Small intestine (tissue), 7 donors: ENCODE data around the gene ACOT7. TPM values are rescaled to one million over a fixed set of nuclear protein-coding genes. Genes with fewer than 3 reads are reported as not detected.
A peak's percentile ranks its signal among the peaks of the same experiment; 100 is the strongest.

Source experiments
- DNase-seq, 2 donors: peaks; one replicate each; pipeline versions ENCODE4 v3.0.0 to v3.0.0-alpha.2; 2013
- FAIRE-seq: peaks from 2 replicates; lab custom pipeline; 2012; peaks lifted over from hg19 to GRCh38; lab: Jason Lieb, UNC
- H3K27ac ChIP-seq, 3 donors: one replicate each; pipeline ENCODE4 v1.5.1; 2013; ENCODE audit warnings: low read length in 2 of 3, mild to moderate bottlenecking in 2 of 3, control low read depth in 1 of 3, inconsistent platforms in 1 of 3, low read depth in 1 of 3, moderate library complexity in 1 of 3
- H3K27me3 ChIP-seq, 3 donors: one replicate each; pipeline ENCODE4 v1.6.1; 2013; ENCODE audit warnings: low read length in 3 of 3, inconsistent platforms in 1 of 3; ENCODE audit not compliant: control insufficient read depth in 3 of 3, insufficient read depth in 3 of 3
- H3K36me3 ChIP-seq, 3 donors: one replicate each; pipeline ENCODE4 v1.6.1; 2013; ENCODE audit warnings: low read length in 3 of 3, inconsistent platforms in 1 of 3, low read depth in 1 of 3, mild to moderate bottlenecking in 1 of 3, moderate library complexity in 1 of 3; ENCODE audit not compliant: control insufficient read depth in 3 of 3, insufficient read depth in 2 of 3
- H3K4me1 ChIP-seq, 3 donors: one replicate each; pipeline ENCODE4 v1.6.1; 2013; ENCODE audit warnings: low read length in 2 of 3, inconsistent platforms in 1 of 3, low read depth in 1 of 3, mild to moderate bottlenecking in 1 of 3, moderate library complexity in 1 of 3; ENCODE audit not compliant: control insufficient read depth in 3 of 3, insufficient read depth in 2 of 3
- H3K4me3 ChIP-seq, 3 donors: one replicate each; pipeline ENCODE4 v1.5.1; 2013; ENCODE audit warnings: low read length in 3 of 3, control low read depth in 1 of 3, inconsistent platforms in 1 of 3, low read depth in 1 of 3, mild to moderate bottlenecking in 1 of 3, moderate library complexity in 1 of 3
- H3K9me3 ChIP-seq, 2 donors: one replicate each; pipeline ENCODE4 v1.6.1; 2013; ENCODE audit warnings: low read depth in 1 of 2, low read length in 1 of 2; ENCODE audit not compliant: control insufficient read depth in 2 of 2, insufficient read depth in 1 of 2
- WGBS, 3 donors: extraction: QIAGEN DNeasy Blood & Tissue Kit; methylation state at CpG; one replicate each; pipeline ENCODE4 v1.1.7; 2013; 5-methylcytosine and 5-hydroxymethylcytosine counted together
- polyA plus RNA-seq, 4 donors: library from polyadenylated mRNA; stranded (reverse) in 3 of 4; unstranded in 1 of 4; fragments of 200-250 nt in 3 of 4; fragments of 120-200 nt in 1 of 4; gene quantifications; one replicate each; pipeline versions ENCODE4 v1.2.1 to v1.2.3, GENCODE V29; 2013
- donor health status: healthy with polysubstance abuse.
- donor health status: control.
- donor health status: control.
- donor health status: Bipolar disorder and iron deficiency.
- donor health status: healthy.

ACOT7 gene
- polyA plus RNA-seq, 4 donors, result 20.3 to 93.8 (median 73.7) TPM

- Histone ChIP-seq H3K9me3 (no peaks in the 10 kb centered on the region), H3K27me3 (no peaks in the 10 kb centered on the region), H3K36me3 (peaks cover 0 to 27% (median 5%) of the 10 kb centered on the region in 3 donors), H3K4me3 (no peak overlapping the region), H3K4me1 (peaks cover 0 to 8% (median 0%) of the 10 kb centered on the region in 3 donors), H3K27ac (no peak overlapping the region)
- DNase-seq (no peak), FAIRE-seq (no peak)
- WGBS, 3 donors, result 81 to 96% (median 94%) methylated on average over 10 of the region's 10 CpGs
Observed at GRCh38 chr1:6287431-6287886, 106.1 kb downstream of the ACOT7 start.

- H3K27me3 ChIP-seq, result no peaks in the 10 kb centered on the region
- H3K4me1 ChIP-seq, result peaks cover 0 to 12% (median 3%) of the 10 kb centered on the region in 3 donors
- no peak overlapping the region for H3K27ac ChIP-seq
- no peak for DNase-seq
- no peak for FAIRE-seq
- H3K36me3 ChIP-seq, result peaks cover 0 to 29% (median 5%) of the 10 kb centered on the region in 3 donors
- WGBS, 3 donors, result 85 to 90% (median 86%) methylated on average over 13 of the region's 13 CpGs
- no peak overlapping the region for H3K4me3 ChIP-seq
- no peaks in the 10 kb centered on the region for H3K9me3 ChIP-seq
Observed at GRCh38 chr1:6287029-6287428, 106.5 kb downstream of the ACOT7 start.

GRCh38 chr1:6286266-6286665 is 107.3 kb downstream of the ACOT7 start:
- Histone ChIP-seq H3K36me3 (peaks cover 0 to 24% (median 2%) of the 10 kb centered on the region in 3 donors), H3K4me1 (peaks cover 0 to 19% (median 3%) of the 10 kb centered on the region in 3 donors), H3K9me3 (no peaks in the 10 kb centered on the region), H3K27ac (no peak overlapping the region), H3K27me3 (no peaks in the 10 kb centered on the region), H3K4me3 (no peak overlapping the region)
- DNase-seq (no peak), FAIRE-seq (no peak)
- WGBS, 3 donors, result 95 to 96% (median 95%) methylated on average over 8 of the region's 8 CpGs

GRCh38 chr1:6285336-6285735 is 108.2 kb downstream of the ACOT7 start:
- Histone ChIP-seq H3K27me3 (no peaks in the 10 kb centered on the region), H3K4me1 (peaks cover 0 to 27% (median 3%) of the 10 kb centered on the region in 3 donors), H3K36me3 (peaks cover 0 to 27% (median 0%) of the 10 kb centered on the region in 3 donors), H3K4me3 (no peak overlapping the region), H3K9me3 (no peaks in the 10 kb centered on the region), H3K27ac (no peak overlapping the region)
- DNase-seq (no peak), FAIRE-seq (no peak)
- WGBS, 3 donors, result 92 to 97% (median 93%) methylated on average over 11 of the region's 11 CpGs

GRCh38 chr1:6282577-6283270 is 110.8 kb downstream of the ACOT7 start:
- peak; percentile 77 to 91 for DNase-seq
- Histone ChIP-seq H3K27ac (peak overlapping the region; percentile 81 to 98 (median 89)), H3K27me3 (no peaks in the 10 kb centered on the region), H3K9me3 (no peaks in the 10 kb centered on the region), H3K4me1 (peaks cover 0 to 47% (median 3%) of the 10 kb centered on the region in 3 donors), H3K36me3 (peaks cover 0 to 38% (median 6%) of the 10 kb centered on the region in 3 donors), H3K4me3 (no peak overlapping the region)
- no peak for FAIRE-seq
- WGBS, 3 donors, result 41 to 74% (median 61%) methylated on average over 17 of the region's 17 CpGs

- no peak for FAIRE-seq
- WGBS, 3 donors, result 27 to 67% (median 53%) methylated on average over 19 of the region's 19 CpGs
- peak overlapping the region; percentile 81 to 98 (median 89) for H3K27ac ChIP-seq
Observed at GRCh38 chr1:6281511-6282402, 111.8 kb downstream of the ACOT7 start.

GRCh38 chr1:6280761-6281451 is 112.7 kb downstream of the ACOT7 start:
- FAIRE-seq (no peak), DNase-seq (peak; percentile 15 to 54)
- Histone ChIP-seq H3K27ac (peak overlapping the region in 2 of 3 donors; percentile 89 to 98), H3K27me3 (no peaks in the 10 kb centered on the region), H3K36me3 (peaks cover 0 to 32% (median 8%) of the 10 kb centered on the region in 3 donors), H3K4me1 (peaks cover 0 to 65% (median 3%) of the 10 kb centered on the region in 3 donors), H3K9me3 (no peaks in the 10 kb centered on the region), H3K4me3 (no peak overlapping the region)
- 76 to 80% (median 79%) methylated on average over 33 of the region's 33 CpGs for WGBS, 3 donors

More at GRCh38 chr1:6281511-6282402, 111.8 kb downstream of the ACOT7 start:
- peak; percentile 93 to 97 for DNase-seq
- H3K4me1 ChIP-seq, result peaks cover 0 to 56% (median 3%) of the 10 kb centered on the region in 3 donors
- H3K27me3 ChIP-seq, result no peaks in the 10 kb centered on the region
- no peaks in the 10 kb centered on the region for H3K9me3 ChIP-seq
- peaks cover 0 to 34% (median 8%) of the 10 kb centered on the region in 3 donors for H3K36me3 ChIP-seq
- H3K4me3 ChIP-seq, result peak overlapping the region in 1 of 3 donors; percentile 17
